CD4-positive, CD25-positive, alpha-beta regulatory T cell (primary cell): ENCODE results near the gene CAPN8. TPM values are rescaled to one million over a fixed set of nuclear protein-coding genes. Genes with fewer than 3 reads are reported as not detected.

Experiments used
- ATAC-seq, 2 donors: fragments of 150-1000 bp; cut with Tn5 transposase; one replicate each; pipeline ENCODE4 v1.10.0; 2021; ENCODE audit warnings: low read depth in 2 of 2, moderate number of reproducible peaks in 2 of 2, moderate library complexity in 1 of 2
- DNase-seq, 3 donors: peaks; one replicate each; pipeline versions ENCODE4 v3.0.0 to v3.0.0-alpha.2; 2012 to 2022; ENCODE audit warnings: mixed read lengths in 1 of 3
- H3K27ac ChIP-seq: one replicate; pipeline ENCODE4 v1.7.0; 2013; ENCODE audit warnings: mild to moderate bottlenecking, low read length; ENCODE audit not compliant: insufficient read depth, poor library complexity, severe bottlenecking
- H3K27me3 ChIP-seq: one replicate; pipeline ENCODE4 v1.7.0; 2013; ENCODE audit warnings: low read length; ENCODE audit not compliant: control insufficient read depth, insufficient read depth
- H3K36me3 ChIP-seq: one replicate; pipeline ENCODE4 v1.7.0; 2013; ENCODE audit warnings: mild to moderate bottlenecking, low read length, moderate library complexity; ENCODE audit not compliant: control insufficient read depth, insufficient read depth
- H3K4me1 ChIP-seq: 2 replicates; pipeline ENCODE4 v1.7.0; 2013; ENCODE audit warnings: mild to moderate bottlenecking, low read length; ENCODE audit not compliant: insufficient read depth, control insufficient read depth, poor library complexity, severe bottlenecking
- H3K4me3 ChIP-seq: one replicate; pipeline ENCODE4 v1.7.0; 2013; ENCODE audit warnings: low read depth, mild to moderate bottlenecking, low read length, moderate library complexity
- H3K9me3 ChIP-seq, 2 experiments: 1 replicate in 1 of 2; 2 replicates in 1 of 2; pipeline ENCODE4 v1.7.0; 2013; ENCODE audit warnings: low read length in 2 of 2, mild to moderate bottlenecking in 1 of 2, moderate library complexity in 1 of 2; ENCODE audit not compliant: control insufficient read depth in 2 of 2
- H3K27ac Mint-ChIP-seq, 3 donors: one replicate each; pipeline ENCODE4 v1.8.0; 2020 to 2022; ENCODE audit warnings: mild to moderate bottlenecking in 3 of 3, mixed read lengths in 3 of 3, moderate library complexity in 2 of 3
- H3K27me3 Mint-ChIP-seq: one replicate; pipeline ENCODE4 v1.8.0; 2022; ENCODE audit warnings: mild to moderate bottlenecking, mixed read lengths
- H3K36me3 Mint-ChIP-seq: one replicate; pipeline ENCODE4 v1.8.0; 2020; ENCODE audit warnings: mixed read lengths
- H3K4me1 Mint-ChIP-seq, 4 donors: one replicate each; pipeline ENCODE4 v1.8.0; 2020 to 2022; ENCODE audit warnings: mixed read lengths in 4 of 4, mild to moderate bottlenecking in 1 of 4
- H3K4me3 Mint-ChIP-seq, 4 donors: one replicate each; pipeline ENCODE4 v1.8.0; 2020 to 2022; ENCODE audit warnings: mild to moderate bottlenecking in 4 of 4, mixed read lengths in 4 of 4, moderate library complexity in 3 of 4
- H3K9me3 Mint-ChIP-seq, 7 donors: one replicate each; pipeline ENCODE4 v1.8.0; 2020 to 2022; ENCODE audit warnings: mixed read lengths in 7 of 7, mild to moderate bottlenecking in 3 of 7, moderate library complexity in 2 of 7
- polyA plus RNA-seq, 4 donors: library from polyadenylated mRNA; unstranded; fragments of 300-500 nt; fragmentation: Illumina TruSeq; gene quantifications; one replicate each; pipeline ENCODE4 v1.2.3, GENCODE V29; 2021
- total RNA-seq: library from RNA; stranded (reverse); gene quantifications from one replicate; pipeline ENCODE4 v1.2.3, GENCODE V29; 2022

Gene CAPN8
- total and polyA plus RNA-seq, 5 donors from 2014 or later, result 0.12 to 1.1 (median 0.49) TPM; not detected in 1

- Mint-ChIP-seq H3K27me3 (no peaks in the 10 kb centered on the region), H3K36me3 (no peaks in the 10 kb centered on the region), H3K4me1 (no peaks in the 10 kb centered on the region), H3K4me3 (no peak overlapping the region), H3K9me3 (no peaks in the 10 kb centered on the region), H3K27ac (no peak overlapping the region)
- H3K4me1 ChIP-seq, result no peaks in the 10 kb centered on the region
- no peaks in the 10 kb centered on the region for H3K36me3 ChIP-seq
- no peaks in the 10 kb centered on the region for H3K27me3 ChIP-seq
- H3K27ac ChIP-seq, result no peak overlapping the region
- DNase-seq (peak in 1 of 3 donors; percentile 33), ATAC-seq (no peak)
- no peaks in the 10 kb centered on the region for H3K9me3 ChIP-seq
- no peak overlapping the region for H3K4me3 ChIP-seq
Observed at GRCh38 chr1:223556414-223557129, 108.9 kb downstream of the CAPN8 start.

- H3K27me3 ChIP-seq, result no peaks in the 10 kb centered on the region
- no peaks in the 10 kb centered on the region for H3K36me3 ChIP-seq
- no peaks in the 10 kb centered on the region for H3K4me1 ChIP-seq
- Mint-ChIP-seq H3K9me3 (no peaks in the 10 kb centered on the region), H3K27ac (no peak overlapping the region), H3K4me1 (peaks cover 0 to 3% (median 0%) of the 10 kb centered on the region in 4 donors), H3K27me3 (peaks cover 4% of the 10 kb centered on the region), H3K36me3 (no peaks in the 10 kb centered on the region), H3K4me3 (no peak overlapping the region)
- no peak overlapping the region for H3K27ac ChIP-seq
- DNase-seq (no peak), ATAC-seq (no peak)
- H3K9me3 ChIP-seq, result no peaks in the 10 kb centered on the region
- no peak overlapping the region for H3K4me3 ChIP-seq
Observed at GRCh38 chr1:223553957-223554356, 111.5 kb downstream of the CAPN8 start.

- Mint-ChIP-seq H3K4me1 (peaks cover 0 to 3% (median 0%) of the 10 kb centered on the region in 4 donors), H3K4me3 (no peak overlapping the region), H3K27me3 (peaks cover 9% of the 10 kb centered on the region), H3K27ac (no peak overlapping the region), H3K36me3 (no peaks in the 10 kb centered on the region), H3K9me3 (peaks cover 0 to 10% (median 0%) of the 10 kb centered on the region in 7 donors)
- Histone ChIP-seq H3K9me3 (peaks cover 2 to 6% of the 10 kb centered on the region in 2 experiments), H3K4me1 (no peaks in the 10 kb centered on the region), H3K27ac (no peak overlapping the region), H3K27me3 (no peaks in the 10 kb centered on the region), H3K36me3 (no peaks in the 10 kb centered on the region), H3K4me3 (no peak overlapping the region)
- no peak for ATAC-seq
- DNase-seq, result no peak
Observed at GRCh38 chr1:223551610-223552009, 113.9 kb downstream of the CAPN8 start.

GRCh38 chr1:223549740-223550139 lies 115.8 kb downstream of the CAPN8 start:
- H3K36me3 ChIP-seq, result no peaks in the 10 kb centered on the region
- Mint-ChIP-seq H3K27me3 (peaks cover 9% of the 10 kb centered on the region), H3K4me1 (peaks cover 0 to 3% (median 0%) of the 10 kb centered on the region in 4 donors), H3K27ac (no peak overlapping the region), H3K9me3 (peaks cover 0 to 10% (median 0%) of the 10 kb centered on the region in 7 donors), H3K4me3 (no peak overlapping the region), H3K36me3 (no peaks in the 10 kb centered on the region)
- no peak overlapping the region for H3K4me3 ChIP-seq
- no peak for DNase-seq
- H3K4me1 ChIP-seq, result no peaks in the 10 kb centered on the region
- H3K9me3 ChIP-seq, result peaks cover 2 to 6% of the 10 kb centered on the region in 2 experiments
- H3K27me3 ChIP-seq, result no peaks in the 10 kb centered on the region
- no peak overlapping the region for H3K27ac ChIP-seq
- no peak for ATAC-seq

GRCh38 chr1:223547316-223548114 lies 118.0 kb downstream of the CAPN8 start:
- H3K27me3 Mint-ChIP-seq, result peaks cover 9% of the 10 kb centered on the region
- Histone ChIP-seq H3K4me1 (no peaks in the 10 kb centered on the region), H3K27ac (no peak overlapping the region), H3K9me3 (peaks cover 2 to 6% of the 10 kb centered on the region in 2 experiments), H3K27me3 (no peaks in the 10 kb centered on the region), H3K4me3 (no peak overlapping the region), H3K36me3 (no peaks in the 10 kb centered on the region)
- H3K36me3 Mint-ChIP-seq, result no peaks in the 10 kb centered on the region
- ATAC-seq (no peak), DNase-seq (no peak)
- H3K9me3 Mint-ChIP-seq, result peaks cover 0 to 10% (median 0%) of the 10 kb centered on the region in 7 donors
- H3K4me1 Mint-ChIP-seq, result peaks cover 0 to 3% (median 0%) of the 10 kb centered on the region in 4 donors
- H3K27ac Mint-ChIP-seq, result no peak overlapping the region
- H3K4me3 Mint-ChIP-seq, result no peak overlapping the region

- H3K27me3 Mint-ChIP-seq, result peaks cover 9% of the 10 kb centered on the region
- no peak overlapping the region for H3K27ac Mint-ChIP-seq
- no peak for DNase-seq
- no peak overlapping the region for H3K4me3 Mint-ChIP-seq
- Histone ChIP-seq H3K4me1 (no peaks in the 10 kb centered on the region), H3K27me3 (no peaks in the 10 kb centered on the region), H3K9me3 (peaks cover 2 to 6% of the 10 kb centered on the region in 2 experiments), H3K36me3 (no peaks in the 10 kb centered on the region), H3K4me3 (no peak overlapping the region), H3K27ac (no peak overlapping the region)
- no peak for ATAC-seq
- no peaks in the 10 kb centered on the region for H3K4me1 Mint-ChIP-seq
- H3K9me3 Mint-ChIP-seq, result peaks cover 0 to 10% (median 2%) of the 10 kb centered on the region in 7 donors
- H3K36me3 Mint-ChIP-seq, result no peaks in the 10 kb centered on the region
Observed at GRCh38 chr1:223545343-223545742, 120.2 kb downstream of the CAPN8 start.

- H3K9me3 ChIP-seq, result peaks cover 2 to 5% of the 10 kb centered on the region in 2 experiments
- H3K4me3 Mint-ChIP-seq, result no peak overlapping the region
- H3K4me3 ChIP-seq, result no peak overlapping the region
- no peaks in the 10 kb centered on the region for H3K27me3 ChIP-seq
- no peaks in the 10 kb centered on the region for H3K4me1 Mint-ChIP-seq
- no peaks in the 10 kb centered on the region for H3K36me3 Mint-ChIP-seq
- H3K36me3 ChIP-seq, result no peaks in the 10 kb centered on the region
- H3K27ac Mint-ChIP-seq, result no peak overlapping the region
- peaks cover 0 to 8% (median 1%) of the 10 kb centered on the region in 7 donors for H3K9me3 Mint-ChIP-seq
- H3K27me3 Mint-ChIP-seq, result peaks cover 4% of the 10 kb centered on the region
- H3K4me1 ChIP-seq, result no peaks in the 10 kb centered on the region
- DNase-seq (no peak), ATAC-seq (no peak)
- H3K27ac ChIP-seq, result no peak overlapping the region
Observed at GRCh38 chr1:223543560-223543959, 121.9 kb downstream of the CAPN8 start.
